Activated T-cell treated with anti-CD3 and anti-CD28 coated beads, Interleukin-2, amount 50 U/mL, for 24 hours (primary cell): ENCODE measurements around the gene NCBP1.
A peak's percentile ranks its signal among the peaks of the same experiment; 100 is the strongest.
"Not testable (repeated sequence)": the region's sequence is repeated elsewhere in the genome, so short reads cannot be mapped to it uniquely, and the experiment has no call there.

Experiments
- DNase-seq: peaks from one replicate; pipeline ENCODE4 v3.0.0-alpha.2; 2020
- H3K27ac Mint-ChIP-seq: 2 replicates; pipeline ENCODE4 v1.8.0; 2020; ENCODE audit warnings: mild to moderate bottlenecking, mixed read lengths
- H3K27me3 Mint-ChIP-seq: 2 replicates; pipeline ENCODE4 v1.8.0; 2020; ENCODE audit warnings: mixed read lengths
- H3K36me3 Mint-ChIP-seq: 2 replicates; pipeline ENCODE4 v1.8.0; 2020; ENCODE audit warnings: low read depth, mixed read lengths
- H3K4me1 Mint-ChIP-seq: 2 replicates; pipeline ENCODE4 v1.8.0; 2020; ENCODE audit warnings: low read depth, mixed read lengths
- H3K4me3 Mint-ChIP-seq: 2 replicates; pipeline ENCODE4 v1.8.0; 2020; ENCODE audit warnings: mild to moderate bottlenecking, moderate library complexity, mixed read lengths
- H3K9me3 Mint-ChIP-seq: 2 replicates; pipeline ENCODE4 v1.8.0; 2020; ENCODE audit warnings: mixed read lengths

The NCBP1 gene

GRCh38 chr9:97673922-97674321 is 40.3 kb downstream of the NCBP1 start:
- Mint-ChIP-seq H3K27me3 (no peaks in the 10 kb centered on the region), H3K9me3 (no peaks in the 10 kb centered on the region), H3K36me3 (peaks cover 96% of the 10 kb centered on the region), H3K27ac (peak overlapping the region; percentile 81), H3K4me1 (peaks cover 13% of the 10 kb centered on the region), H3K4me3 (no peak overlapping the region)
- no peak for DNase-seq

DNA sequence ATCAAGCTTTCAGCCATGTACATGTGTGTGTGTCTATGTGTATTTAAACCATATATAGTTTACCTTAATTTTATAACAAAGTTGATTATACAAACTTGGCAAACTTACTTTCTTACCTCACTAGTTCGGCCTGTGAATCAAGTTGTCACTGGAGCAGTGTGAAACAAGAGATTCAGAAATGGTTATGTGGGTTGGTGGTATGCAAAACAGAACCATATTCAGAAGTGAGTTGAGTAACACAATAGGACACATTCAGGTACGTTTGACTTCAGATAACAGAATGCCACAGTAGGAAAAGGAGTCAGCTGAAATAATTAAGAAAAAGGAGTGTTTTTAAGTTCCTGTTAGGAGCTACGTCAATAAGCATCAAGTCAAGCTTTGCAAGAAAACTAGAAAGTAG is 42.0 kb downstream of the NCBP1 start:
- Mint-ChIP-seq H3K27ac (peak overlapping the region; percentile 23), H3K4me1 (peaks cover 25% of the 10 kb centered on the region), H3K27me3 (no peaks in the 10 kb centered on the region), H3K9me3 (no peaks in the 10 kb centered on the region), H3K4me3 (no peak overlapping the region), H3K36me3 (peaks cover 94% of the 10 kb centered on the region)
- DNase-seq = no peak

DNA sequence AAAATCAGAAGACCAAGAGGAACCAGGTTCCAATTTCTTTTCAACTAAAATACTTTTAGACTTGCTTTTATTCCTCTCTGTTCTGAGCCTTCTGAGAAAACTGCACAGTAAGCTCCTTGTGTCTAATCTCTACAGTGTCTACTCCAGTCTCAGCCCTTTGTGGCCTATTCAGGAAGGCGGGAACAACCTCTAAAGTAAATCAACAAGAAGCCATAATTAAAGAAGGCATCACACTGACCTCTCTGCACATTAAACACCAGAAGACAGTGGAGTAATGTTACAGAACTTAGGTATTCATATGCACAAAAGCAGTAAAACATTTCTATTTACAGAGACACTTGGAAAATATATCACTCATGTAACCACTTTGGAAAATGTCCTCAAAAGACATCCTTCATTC is 48.6 kb downstream of the NCBP1 start:
- no peak for DNase-seq
- Mint-ChIP-seq H3K9me3 (no peaks in the 10 kb centered on the region), H3K4me1 (peaks cover 16% of the 10 kb centered on the region), H3K27ac (peak overlapping the region; percentile 44), H3K27me3 (no peaks in the 10 kb centered on the region), H3K4me3 (no peak overlapping the region), H3K36me3 (peaks cover 86% of the 10 kb centered on the region)

DNA sequence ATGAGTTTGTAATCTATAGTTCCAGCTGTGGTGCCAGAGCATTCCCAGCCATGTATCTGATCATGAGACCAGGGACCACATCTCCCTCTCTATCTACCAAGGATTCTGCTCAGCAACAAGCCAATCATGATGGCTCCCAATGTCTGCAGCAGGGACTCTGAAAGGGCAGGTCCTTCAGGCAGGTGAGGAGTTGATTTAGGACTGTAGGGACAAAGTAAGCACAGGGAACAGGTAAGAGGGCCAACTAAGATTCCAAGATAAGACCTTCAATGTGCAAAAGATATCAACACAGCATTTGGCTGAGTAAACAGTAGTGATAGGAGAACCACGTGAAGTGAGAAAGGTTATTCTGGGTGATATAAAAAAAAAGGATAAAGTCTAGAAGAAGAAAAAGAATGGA is 55.0 kb downstream of the NCBP1 start:
- Mint-ChIP-seq H3K4me3 (no peak overlapping the region), H3K27me3 (no peaks in the 10 kb centered on the region)

DNA sequence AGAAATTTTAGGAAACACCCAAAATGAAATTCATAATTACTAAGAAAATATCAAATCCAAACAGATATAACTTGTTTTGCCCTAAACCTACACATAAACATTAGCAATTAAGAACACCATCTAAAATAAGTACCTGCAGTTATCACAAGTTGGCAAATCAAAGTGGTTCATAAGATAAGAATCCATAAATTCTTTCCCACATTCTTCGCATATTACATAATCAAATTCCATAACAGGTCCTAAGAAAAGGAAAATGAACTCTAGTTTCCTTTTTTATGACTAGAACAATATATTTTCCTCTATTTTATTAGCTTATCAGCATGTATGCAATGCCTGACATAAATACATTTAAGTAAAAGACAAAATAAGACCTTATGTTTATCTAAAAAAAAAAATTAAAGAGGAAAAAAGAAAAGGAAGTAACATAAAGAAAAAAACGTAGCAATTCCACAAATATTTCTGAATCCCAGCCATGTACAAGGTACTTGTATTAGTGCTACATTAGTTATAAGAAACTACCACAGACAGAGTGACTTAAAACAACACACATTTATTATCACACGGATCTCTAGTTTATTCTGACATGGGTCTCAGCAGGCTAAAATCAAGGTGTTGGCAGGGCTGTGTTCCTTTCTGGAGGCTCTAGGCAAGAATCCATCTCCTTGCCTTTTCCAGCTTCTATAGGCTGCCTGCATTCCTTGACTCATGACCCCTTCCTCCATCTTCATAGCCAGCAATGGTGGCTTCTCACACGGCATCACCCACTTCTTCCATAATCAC is 56.0 kb downstream of the NCBP1 start:
- Mint-ChIP-seq H3K4me3 (no peak overlapping the region), H3K4me1 (peaks cover 19% of the 10 kb centered on the region), H3K36me3 (peaks cover 88% of the 10 kb centered on the region), H3K27ac (peak overlapping the region; percentile 52), H3K9me3 (no peaks in the 10 kb centered on the region), H3K27me3 (no peaks in the 10 kb centered on the region)
- DNase-seq = no peak

More for the DNA sequence above, 55.0 kb downstream of the NCBP1 start:
- no peak for DNase-seq
- H3K9me3 Mint-ChIP-seq = no peaks in the 10 kb centered on the region
- peaks cover 89% of the 10 kb centered on the region for H3K36me3 Mint-ChIP-seq
- H3K27ac Mint-ChIP-seq = peak overlapping the region; percentile 16
- peaks cover 10% of the 10 kb centered on the region for H3K4me1 Mint-ChIP-seq

DNA sequence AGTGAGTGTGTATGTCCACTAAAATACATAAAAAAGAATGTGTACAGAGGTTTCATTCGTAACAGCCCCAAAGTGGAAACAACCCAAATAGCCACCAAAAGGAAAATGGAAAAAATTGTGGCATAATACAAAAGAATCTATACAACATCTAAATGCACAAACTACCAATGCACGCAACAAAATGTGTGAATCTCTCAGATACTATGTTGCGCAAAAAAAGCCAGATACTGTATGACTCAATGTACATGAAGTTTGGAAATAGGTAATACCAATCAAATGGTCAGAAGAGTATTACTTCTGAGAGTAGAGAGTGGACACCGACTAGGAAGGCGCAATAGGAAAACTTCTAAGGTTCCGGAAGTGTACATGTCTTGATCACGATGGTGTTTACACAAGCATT is 61.1 kb downstream of the NCBP1 start:
- Mint-ChIP-seq H3K36me3 (peaks cover 63% of the 10 kb centered on the region), H3K27ac (peak overlapping the region; percentile 14), H3K9me3 (no peaks in the 10 kb centered on the region), H3K4me3 (peak overlapping the region; percentile 92), H3K27me3 (no peaks in the 10 kb centered on the region), H3K4me1 (peaks cover 53% of the 10 kb centered on the region)
- no peak for DNase-seq

GRCh38 chr9:97695390-97695789 is 61.8 kb downstream of the NCBP1 start:
- H3K4me1 Mint-ChIP-seq = peaks cover 54% of the 10 kb centered on the region

DNA sequence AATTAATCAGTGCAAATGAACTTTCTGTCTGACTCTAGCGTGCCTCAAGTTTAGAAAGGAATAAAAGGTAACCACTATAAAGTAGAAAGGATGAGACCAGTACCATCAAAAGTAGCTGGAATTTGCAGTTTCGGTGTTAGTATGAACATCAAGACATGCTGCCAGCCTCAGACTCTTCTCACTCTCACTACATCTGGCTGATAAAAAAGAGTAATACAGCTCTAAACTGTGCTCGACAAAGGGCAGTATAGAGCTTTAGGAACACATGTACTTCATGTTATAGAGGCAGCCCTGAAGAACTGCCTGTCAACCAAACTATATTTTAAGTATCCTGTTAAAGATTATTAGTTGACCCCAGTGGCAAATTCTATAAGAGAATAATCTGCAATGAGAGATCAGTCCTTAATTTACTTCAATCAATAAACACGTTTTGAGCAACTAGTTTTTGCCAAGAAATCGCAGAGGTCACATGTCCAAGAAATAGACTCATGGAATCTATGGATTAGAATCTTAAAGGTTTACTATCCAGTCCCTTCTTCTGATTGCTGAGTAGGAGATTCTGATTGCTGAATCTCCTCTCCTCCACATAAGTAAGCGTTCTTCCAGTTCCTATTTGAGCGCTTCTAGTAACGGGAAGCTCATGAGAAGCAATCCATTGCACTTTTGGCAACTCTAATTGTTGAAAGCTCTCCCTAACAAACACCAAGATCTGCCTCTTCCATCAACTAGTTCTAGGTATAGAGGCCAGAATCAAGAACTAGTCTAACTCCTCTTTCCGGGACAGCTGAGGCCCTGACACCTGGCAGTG is 62.6 kb downstream of the NCBP1 start:
- DNase-seq = no peak
- no peaks in the 10 kb centered on the region for H3K9me3 Mint-ChIP-seq
- H3K4me3 Mint-ChIP-seq = peak overlapping the region; percentile 92
- H3K27ac Mint-ChIP-seq = peak overlapping the region; percentile 95
- H3K27me3 Mint-ChIP-seq = no peaks in the 10 kb centered on the region
- H3K36me3 Mint-ChIP-seq = peaks cover 49% of the 10 kb centered on the region
- H3K4me1 Mint-ChIP-seq = peaks cover 59% of the 10 kb centered on the region

More at GRCh38 chr9:97695390-97695789, 61.8 kb downstream of the NCBP1 start:
- H3K27ac Mint-ChIP-seq = peak overlapping the region; percentile 95
- peak overlapping the region; percentile 92 for H3K4me3 Mint-ChIP-seq
- H3K9me3 Mint-ChIP-seq = no peaks in the 10 kb centered on the region
- peaks cover 57% of the 10 kb centered on the region for H3K36me3 Mint-ChIP-seq
- no peaks in the 10 kb centered on the region for H3K27me3 Mint-ChIP-seq
- DNase-seq = no peak

DNA sequence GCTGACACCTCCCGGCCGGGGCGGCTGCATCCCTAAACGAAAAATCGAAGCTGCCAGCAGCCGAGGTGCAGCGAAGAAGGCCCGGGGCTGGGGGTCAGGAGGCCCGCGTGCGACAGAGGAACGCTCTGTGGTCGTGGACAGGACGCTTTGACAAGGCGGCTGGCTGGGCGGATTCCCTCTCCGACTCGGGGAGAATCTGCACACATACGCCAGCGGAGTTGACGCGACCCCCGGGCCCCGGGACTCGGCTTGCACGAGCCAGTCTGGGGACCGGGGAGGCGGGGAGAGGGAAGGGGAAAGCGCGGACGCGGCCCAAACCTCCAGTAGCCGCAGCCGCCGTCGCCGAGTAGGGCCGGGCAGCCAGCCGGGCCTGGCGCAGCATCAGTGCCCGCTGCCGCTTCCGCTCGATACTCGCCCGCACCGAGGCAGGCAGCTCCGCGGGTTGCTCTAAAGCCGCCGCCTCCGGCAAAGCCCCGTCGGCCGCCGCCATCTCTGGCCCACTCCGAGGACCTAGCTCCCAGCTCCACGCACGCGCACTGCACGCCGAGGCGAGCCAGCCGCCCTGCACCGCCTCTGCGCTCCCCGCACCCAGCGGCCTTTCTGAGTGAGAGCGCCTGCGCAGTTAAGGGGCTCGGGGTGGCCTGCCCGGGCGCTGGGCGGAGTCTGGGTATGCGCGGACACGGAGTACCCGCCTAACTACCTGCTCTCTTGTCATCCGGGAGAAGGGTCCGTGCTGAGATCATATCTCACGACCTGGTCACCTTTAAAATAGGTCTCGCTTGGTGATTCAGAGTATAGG is 63.4 kb downstream of the NCBP1 start, which contains the start of gene XPA:
XPA (minus strand) TSS at position 538 of the 799 bp plus-strand sequence; CDS start at position 490, 48 bp downstream.
- Mint-ChIP-seq H3K4me1 (peaks cover 66% of the 10 kb centered on the region), H3K4me3 (peak within 1 kb of the TSS; percentile 92), H3K9me3 (no peaks in the 10 kb centered on the region), H3K36me3 (peaks cover 42% of the 10 kb centered on the region), H3K27me3 (no peaks in the 10 kb centered on the region), H3K27ac (peak within 1 kb of the TSS; percentile 95)
- DNase-seq = peak; percentile 98

DNA sequence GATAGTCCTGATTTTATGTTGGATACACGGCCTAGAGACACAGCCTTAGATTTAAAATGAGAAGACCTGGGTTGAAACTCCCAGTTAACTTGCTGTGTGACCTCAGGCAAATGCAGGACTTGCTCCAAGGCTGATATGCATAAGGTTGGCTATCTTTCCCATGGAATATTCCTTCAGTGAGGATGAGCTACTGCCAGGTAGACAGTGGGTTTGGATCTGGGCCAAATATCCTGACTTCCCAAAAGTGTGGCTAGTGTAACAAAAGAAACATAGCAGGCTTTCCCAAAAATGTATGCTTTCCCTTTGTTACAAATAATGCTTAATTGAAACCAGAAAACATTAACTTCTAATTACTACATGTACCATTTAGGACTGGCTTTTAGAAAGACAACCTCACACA is 64.2 kb downstream of the NCBP1 start:
- Mint-ChIP-seq H3K4me1 (peaks cover 68% of the 10 kb centered on the region), H3K9me3 (no peaks in the 10 kb centered on the region), H3K27me3 (no peaks in the 10 kb centered on the region), H3K36me3 (peaks cover 35% of the 10 kb centered on the region), H3K27ac (peak overlapping the region; percentile 95), H3K4me3 (peak overlapping the region; percentile 92)
- DNase-seq = no peak

- Mint-ChIP-seq H3K9me3 (no peaks in the 10 kb centered on the region), H3K36me3 (peaks cover 26% of the 10 kb centered on the region), H3K4me3 (no peak overlapping the region), H3K27me3 (no peaks in the 10 kb centered on the region), H3K27ac (no peak overlapping the region), H3K4me1 (peaks cover 68% of the 10 kb centered on the region)
- no peak for DNase-seq
These were observed 65.2 kb downstream of the NCBP1 start for GRCh38 chr9:97698865-97699264.

DNA sequence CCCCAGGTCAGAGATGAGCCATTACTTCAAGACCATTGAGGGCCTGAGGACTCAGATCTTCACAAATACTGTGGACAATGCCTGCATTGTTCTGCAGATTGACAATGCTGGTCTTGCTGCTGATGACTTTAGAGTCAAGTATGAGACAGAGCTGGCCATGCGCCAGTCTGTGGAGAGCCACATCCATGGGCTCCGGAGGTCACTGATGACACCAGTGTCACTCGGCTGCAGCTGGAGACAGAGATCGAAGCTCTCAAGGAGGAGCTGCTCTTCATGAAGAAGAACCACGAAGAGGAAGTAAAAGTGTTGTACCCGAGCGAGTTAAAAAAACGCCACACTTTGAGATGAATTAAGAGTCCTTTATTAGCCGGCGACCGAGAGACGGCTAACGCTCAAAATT is 65.7 kb downstream of the NCBP1 start:
- H3K9me3 Mint-ChIP-seq, DNase-seq, H3K27me3 Mint-ChIP-seq, H3K4me3 Mint-ChIP-seq, H3K27ac Mint-ChIP-seq: not testable (repeated sequence)
- Mint-ChIP-seq H3K4me1 (peaks cover 68% of the 10 kb centered on the region), H3K36me3 (peaks cover 21% of the 10 kb centered on the region)

DNA sequence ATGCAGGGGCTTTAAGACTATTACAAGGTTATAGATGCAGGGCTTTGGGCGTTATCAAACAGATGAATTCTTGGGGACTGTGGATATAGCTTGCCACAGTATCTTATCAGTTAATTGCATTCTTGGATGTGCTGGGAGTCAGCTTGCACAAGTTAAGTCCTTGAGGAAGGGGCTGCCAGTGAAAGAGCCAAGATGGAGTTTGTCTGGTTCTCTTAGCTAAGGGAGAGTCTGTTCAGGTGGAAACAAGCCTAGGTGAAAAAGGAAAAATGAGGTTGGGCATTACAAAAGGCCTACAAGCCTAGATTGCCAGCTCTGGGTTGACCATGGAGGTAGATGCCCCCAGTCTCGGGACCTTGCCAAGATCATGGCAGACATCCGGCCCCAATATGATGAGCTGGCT is 66.2 kb downstream of the NCBP1 start:
- Mint-ChIP-seq H3K36me3 (peaks cover 17% of the 10 kb centered on the region), H3K4me1 (peaks cover 68% of the 10 kb centered on the region)
- not testable (repeated sequence) for H3K4me3 Mint-ChIP-seq, H3K9me3 Mint-ChIP-seq, DNase-seq, H3K27me3 Mint-ChIP-seq, H3K27ac Mint-ChIP-seq
